ENCODE data around the gene RACGAP1.

Gene RACGAP1

DNA sequence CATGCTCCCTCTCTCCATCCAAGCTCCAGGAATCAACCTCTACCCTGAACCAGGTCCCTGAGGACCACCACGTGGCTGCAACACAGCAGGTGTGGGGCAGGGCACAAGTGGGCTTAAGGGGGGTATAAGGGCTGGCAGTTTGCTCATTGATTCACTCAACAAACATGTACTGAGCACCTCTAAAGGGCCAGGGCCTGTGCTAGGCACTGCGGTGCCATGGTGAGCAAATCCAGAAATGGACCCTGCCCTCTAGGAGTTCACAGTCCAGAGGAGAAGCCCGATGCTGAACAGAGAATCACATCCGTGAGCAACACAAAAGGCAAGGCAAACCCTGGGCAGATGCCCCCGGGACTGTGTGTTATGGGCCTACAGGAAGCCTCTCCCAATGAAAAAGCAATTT is 81.2 kb downstream of the RACGAP1 start:
- no peak for DNase-seq

DNA sequence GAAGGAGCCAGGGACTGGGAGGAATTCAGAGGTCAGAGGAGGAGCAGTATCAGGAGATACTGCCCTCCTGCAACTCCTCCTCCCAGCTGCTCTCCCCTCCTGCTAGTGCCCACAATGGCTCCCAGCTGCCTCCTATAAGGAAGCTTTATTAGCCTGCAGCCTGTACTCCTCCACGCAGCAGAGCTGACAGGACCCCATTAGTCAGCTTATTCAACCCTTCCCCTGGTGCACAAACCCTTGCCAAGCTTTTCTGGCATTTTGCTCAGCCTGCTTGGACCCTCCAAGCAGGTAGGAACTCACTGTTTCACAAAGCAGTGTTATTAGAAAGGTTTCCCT is 81.7 kb downstream of the RACGAP1 start:
- DNase-seq: no peak

DNA sequence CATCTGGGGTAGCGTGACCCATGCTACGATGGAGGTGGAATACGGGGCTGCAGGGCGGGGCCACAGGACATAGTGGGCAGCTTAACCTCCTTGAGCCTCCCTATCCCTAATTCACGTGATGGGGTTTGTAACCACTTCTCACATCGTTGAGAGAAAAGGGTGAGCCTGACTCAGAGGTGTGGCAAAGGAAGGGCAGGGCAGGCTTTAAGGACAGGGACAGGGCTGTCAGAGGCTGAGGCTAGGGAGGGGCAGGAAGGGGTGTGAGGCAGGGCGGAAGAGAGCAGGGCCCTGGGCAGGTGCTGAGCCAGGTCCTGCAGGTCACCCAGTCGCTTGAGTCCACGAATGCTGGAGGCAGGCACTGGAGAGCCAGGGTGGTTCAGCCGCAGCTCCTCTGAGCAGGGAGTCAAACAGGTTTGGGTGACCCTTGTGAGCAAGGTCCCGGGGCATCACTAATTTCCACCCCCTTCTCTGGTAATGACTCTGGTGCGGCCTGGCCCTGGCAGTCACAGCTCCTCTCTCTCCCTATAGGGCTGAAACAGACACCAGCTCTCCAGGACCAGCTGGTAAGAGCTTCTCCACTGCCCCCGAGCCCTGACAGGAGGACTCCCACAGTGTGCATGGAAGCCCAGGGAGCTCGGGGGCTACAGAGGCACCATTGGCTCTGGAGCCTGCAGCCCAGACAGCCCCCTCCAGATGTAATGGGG is 82.2 kb downstream of the RACGAP1 start:
- DNase-seq: no peak

DNA sequence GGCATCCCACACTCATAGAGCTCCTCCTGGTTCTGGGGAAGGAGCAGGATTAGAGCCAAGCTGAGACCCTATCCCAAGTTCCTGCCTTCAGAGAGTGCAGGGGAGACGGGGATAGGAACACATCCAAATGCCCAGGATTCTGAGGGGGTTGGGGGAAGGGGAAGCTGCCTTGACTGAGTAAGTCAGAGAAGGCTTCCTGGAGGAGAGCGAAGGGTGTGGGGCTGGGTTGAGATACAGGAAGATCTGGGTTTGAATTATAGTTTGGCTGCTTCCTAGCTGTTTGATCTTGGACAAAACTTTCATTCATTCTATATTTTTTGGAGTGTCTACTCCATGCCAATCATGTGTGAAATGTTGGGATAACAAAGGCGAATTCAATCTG is 82.8 kb downstream of the RACGAP1 start:
- no peak for DNase-seq

DNA sequence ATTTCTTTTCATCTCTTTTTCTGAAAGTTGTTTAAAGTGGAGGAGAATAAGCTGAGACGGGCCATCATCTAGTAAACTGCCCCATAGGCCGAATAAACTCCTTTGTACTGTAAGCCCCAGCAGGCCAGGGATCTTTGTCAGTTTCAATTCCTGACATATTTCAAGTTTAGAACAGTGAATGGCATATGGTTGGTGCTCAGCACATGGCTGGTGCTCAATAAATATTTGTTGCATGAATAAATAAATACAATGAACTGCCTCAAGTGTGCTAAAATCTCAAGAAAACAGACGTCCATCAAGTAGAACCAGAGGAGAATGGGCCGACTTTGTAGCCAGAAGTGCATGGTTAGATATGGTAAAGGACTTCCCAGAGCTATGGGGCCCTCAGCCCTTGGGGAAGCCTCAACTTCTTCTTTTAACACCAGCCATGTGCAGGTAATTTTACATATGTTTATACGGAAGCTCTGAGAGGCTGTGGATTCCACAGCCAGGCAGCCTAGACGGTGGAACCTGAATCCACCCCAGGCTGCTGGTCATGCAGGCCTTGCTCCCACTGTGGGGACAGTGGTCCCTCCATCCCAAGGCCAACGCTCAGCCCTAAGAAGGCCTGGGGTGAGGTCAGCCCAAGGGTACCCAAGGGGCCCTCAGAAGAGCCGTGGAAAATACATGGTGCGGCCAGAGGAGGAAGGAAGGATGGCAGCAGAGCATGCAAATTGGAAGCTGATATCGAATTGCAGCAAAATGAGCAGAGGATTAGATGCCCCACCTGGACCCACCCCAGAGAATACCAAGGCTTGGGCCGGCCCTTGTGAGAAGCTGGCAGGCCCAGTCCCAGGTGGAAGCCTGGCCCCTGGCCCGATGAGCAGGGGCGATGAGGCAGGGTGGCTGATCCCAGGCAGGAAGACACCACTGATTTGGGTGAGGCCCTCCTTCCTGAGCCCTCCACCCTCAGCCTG is 83.5 kb downstream of the RACGAP1 start:
- no peak for DNase-seq

DNA sequence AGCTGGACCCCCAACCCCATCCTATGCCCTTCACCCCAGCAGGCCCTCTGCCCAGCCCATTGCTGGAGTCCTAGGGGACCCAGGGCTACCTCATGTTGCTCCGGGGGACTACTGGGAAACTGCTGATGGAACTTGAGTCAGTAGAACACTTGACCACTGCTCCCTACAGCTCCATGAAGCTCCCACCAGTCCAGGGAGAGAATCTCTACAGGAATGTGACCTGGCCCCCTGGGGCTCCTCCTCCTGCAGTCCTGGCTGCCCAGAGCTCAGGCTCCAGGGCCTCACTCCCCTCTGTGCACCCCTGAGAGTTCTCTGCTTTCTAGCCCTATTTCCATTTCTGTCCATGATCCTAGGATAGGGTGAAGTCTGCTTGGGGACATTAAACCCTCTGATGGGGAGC is 85.6 kb downstream of the RACGAP1 start:
- DNase-seq: no peak

DNA sequence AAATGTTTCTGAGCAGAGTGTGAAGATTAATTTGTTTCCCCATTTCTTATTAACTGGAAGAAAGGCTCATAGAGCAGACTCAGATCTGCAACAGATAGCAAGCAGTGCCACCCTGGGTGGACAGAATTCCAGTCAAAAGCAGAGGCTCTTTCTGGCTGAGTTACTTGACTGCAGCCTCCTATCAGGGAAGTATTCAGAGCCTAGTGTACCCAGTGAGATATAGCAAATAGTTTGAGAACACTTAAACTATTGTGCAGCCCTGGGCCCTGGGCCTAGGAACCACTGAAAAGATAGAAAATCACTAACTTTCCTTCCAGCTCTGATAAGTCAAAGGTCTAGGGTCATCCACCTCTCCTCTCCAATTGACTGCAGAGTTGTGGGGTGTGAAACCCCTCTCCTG is 86.0 kb downstream of the RACGAP1 start:
- DNase-seq: no peak
